ENCODE measurements around the gene AFF1.

GRCh38 chr4:86976801-86977485 is 42.1 kb downstream of the AFF1 start:
- TF ChIP-seq POLR2A (IDR thresholded peaks at IDR 0.05) (no peak), CTCF (IDR thresholded peaks at IDR 0.05) (no peak)
